HepG2 (cell line): ENCODE measurements around the gene DDX17.

Experiments
- CTCF ChIP-seq: sonication (generic); formaldehyde crosslinking; IDR thresholded peaks from 2 replicates; pipeline ENCODE4 v1.5.0; 2020; ENCODE audit warnings: mild to moderate bottlenecking, missing genetic modification reagents, moderate library complexity
- ELF4 ChIP-seq: sonication (generic); formaldehyde crosslinking; IDR thresholded peaks from 2 replicates; pipeline ENCODE4 v1.5.0; 2020; ENCODE audit warnings: missing genetic modification reagents, mild to moderate bottlenecking, moderate library complexity, borderline replicate concordance
- HDAC1 ChIP-seq: sonication (generic); formaldehyde crosslinking; IDR thresholded peaks from 2 replicates; pipeline ENCODE4 v1.5.1; 2020; ENCODE audit warnings: mild to moderate bottlenecking, missing genetic modification reagents
- MTA1 ChIP-seq: sonication (generic); formaldehyde crosslinking; IDR thresholded peaks from 2 replicates; pipeline ENCODE4 v1.4.0; 2020; ENCODE audit warnings: missing genetic modification reagents, mild to moderate bottlenecking, borderline replicate concordance
- NFATC3 ChIP-seq: sonication (generic); formaldehyde crosslinking; IDR thresholded peaks from 2 replicates; pipeline ENCODE4 v1.5.1; 2020; ENCODE audit warnings: mild to moderate bottlenecking, missing genetic modification reagents
- PATZ1 ChIP-seq: sonication (generic); formaldehyde crosslinking; IDR thresholded peaks from 2 replicates; pipeline ENCODE4 v1.4.0; 2020; ENCODE audit warnings: missing genetic modification reagents
- POLR2AphosphoS5 ChIP-seq: IDR thresholded peaks from 2 replicates; pipeline ENCODE4 v1.6.1; 2012; ENCODE audit warnings: low read depth, low read length
- ZBTB10 ChIP-seq: sonication (generic); formaldehyde crosslinking; IDR thresholded peaks from 2 replicates; pipeline ENCODE4 v1.4.0; 2020; ENCODE audit warnings: missing genetic modification reagents, borderline replicate concordance
- ZFX ChIP-seq: sonication (generic); formaldehyde crosslinking; IDR thresholded peaks from 2 replicates; pipeline ENCODE4 v1.4.0; 2020; ENCODE audit warnings: mild to moderate bottlenecking, low read depth, missing genetic modification reagents, moderate library complexity
- ZNF180 ChIP-seq: sonication (generic); formaldehyde crosslinking; IDR thresholded peaks from 2 replicates; pipeline ENCODE4 v1.4.0; 2020; ENCODE audit warnings: low read depth, missing genetic modification reagents, borderline replicate concordance

DNA sequence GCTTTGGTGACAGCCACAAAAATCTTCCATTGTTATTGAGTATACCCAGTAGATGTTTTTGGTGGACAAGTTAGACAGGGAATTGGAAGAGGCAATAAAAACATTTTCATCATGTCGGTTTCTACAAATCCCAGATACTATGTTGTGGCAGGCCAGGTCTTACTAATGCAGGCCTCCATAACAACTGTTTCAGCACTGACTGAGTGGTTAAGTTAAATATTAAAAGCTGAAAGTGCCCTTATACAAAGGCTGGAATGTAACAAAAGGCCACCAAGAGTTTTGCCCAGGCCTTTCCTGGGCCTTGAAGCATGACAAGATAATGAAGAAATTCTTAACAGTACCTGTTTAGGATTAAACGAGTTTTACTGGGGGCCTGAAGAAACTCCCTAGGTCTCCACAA, 34.6 kb upstream of the DDX17 start:
- TF ChIP-seq PATZ1 (CRISPR knock-in tag) (no peak), POLR2AphosphoS5 (no peak), CTCF (no peak), HDAC1 (no peak), ZNF180 (no peak), ELF4 (CRISPR knock-in tag) (no peak), ZFX (no peak), NFATC3 (CRISPR knock-in tag) (no peak), ZBTB10 (CRISPR knock-in tag) (no peak), MTA1 (CRISPR knock-in tag) (no peak)
